Transverse colon (tissue), 4 donors: ENCODE data around the gene SORT1. TPM values are rescaled to one million over a fixed set of nuclear protein-coding genes. Genes with fewer than 3 reads are reported as not detected.

Experiments
- total RNA-seq, 4 donors: library from RNA; depleted of rRNA; stranded (reverse); fragments of >200 nt; gene quantifications; one replicate each; pipeline ENCODE4 v1.1.0, GENCODE V29; 2016

Gene SORT1
- total RNA-seq, 4 donors from 2014 or later = 53.5 to 79.3 (median 66.2) TPM

Other genes with a start within 250 kb of the SORT1 start
- 100 to 1,000 TPM in 3 of 4 donors, 10 to 100 TPM in 1; 79.4 to 150 (median 125) TPM for gene SARS1, start 184.0 kb downstream of the SORT1 start, total RNA-seq
- 1 to 10 TPM; 1.8 to 3.7 (median 3.2) TPM for gene CELSR2, start 148.4 kb downstream of the SORT1 start, total RNA-seq
- 10 to 100 TPM in 1 of 4 donors, 1 to 10 TPM in 3; 1.9 to 18.0 (median 4.4) TPM for gene PSRC1, start 114.8 kb downstream of the SORT1 start, total RNA-seq
- not detected for gene MYBPHL, start 90.9 kb downstream of the SORT1 start, total RNA-seq
- 10 to 100 TPM; 28.4 to 41.8 (median 33.3) TPM for gene PSMA5, start 28.5 kb upstream of the SORT1 start, total RNA-seq
- 1 to 10 TPM in 1 of 4 donors, under 1 TPM in 3; 0.40 to 4.1 (median 0.44) TPM for gene SYPL2, start 68.6 kb upstream of the SORT1 start, total RNA-seq
- 10 to 100 TPM in 1 of 4 donors, 1 to 10 TPM in 3; 2.7 to 12.3 (median 6.2) TPM for gene ATXN7L2, start 86.0 kb upstream of the SORT1 start, total RNA-seq
- gene CYB561D1, start 96.2 kb upstream of the SORT1 start, total RNA-seq = 10 to 100 TPM; 10.5 to 37.4 (median 17.3) TPM
- gene AMIGO1, start 111.8 kb upstream of the SORT1 start, total RNA-seq = 1 to 10 TPM in 2 of 4 donors, under 1 TPM in 2; 0.60 to 8.1 (median 3.5) TPM
- gene GPR61, start 142.0 kb upstream of the SORT1 start, total RNA-seq = not detected
- 1 to 10 TPM; 2.2 to 7.5 (median 5.1) TPM for gene GNAI3, start 150.7 kb upstream of the SORT1 start, total RNA-seq
- not detected for gene GNAT2, start 221.7 kb upstream of the SORT1 start, total RNA-seq
- 10 to 100 TPM; 21.3 to 59.7 (median 39.0) TPM for gene AMPD2, start 221.9 kb upstream of the SORT1 start, total RNA-seq